Measurements from ENCODE around the gene CD209. TPM values are rescaled to one million over a fixed set of nuclear protein-coding genes. Genes with fewer than 3 reads are reported as not detected.
A peak's percentile ranks its signal among the peaks of the same experiment; 100 is the strongest.

Gene CD209
- total RNA-seq, 2 experiments from 2014 or later: not detected

DNA sequence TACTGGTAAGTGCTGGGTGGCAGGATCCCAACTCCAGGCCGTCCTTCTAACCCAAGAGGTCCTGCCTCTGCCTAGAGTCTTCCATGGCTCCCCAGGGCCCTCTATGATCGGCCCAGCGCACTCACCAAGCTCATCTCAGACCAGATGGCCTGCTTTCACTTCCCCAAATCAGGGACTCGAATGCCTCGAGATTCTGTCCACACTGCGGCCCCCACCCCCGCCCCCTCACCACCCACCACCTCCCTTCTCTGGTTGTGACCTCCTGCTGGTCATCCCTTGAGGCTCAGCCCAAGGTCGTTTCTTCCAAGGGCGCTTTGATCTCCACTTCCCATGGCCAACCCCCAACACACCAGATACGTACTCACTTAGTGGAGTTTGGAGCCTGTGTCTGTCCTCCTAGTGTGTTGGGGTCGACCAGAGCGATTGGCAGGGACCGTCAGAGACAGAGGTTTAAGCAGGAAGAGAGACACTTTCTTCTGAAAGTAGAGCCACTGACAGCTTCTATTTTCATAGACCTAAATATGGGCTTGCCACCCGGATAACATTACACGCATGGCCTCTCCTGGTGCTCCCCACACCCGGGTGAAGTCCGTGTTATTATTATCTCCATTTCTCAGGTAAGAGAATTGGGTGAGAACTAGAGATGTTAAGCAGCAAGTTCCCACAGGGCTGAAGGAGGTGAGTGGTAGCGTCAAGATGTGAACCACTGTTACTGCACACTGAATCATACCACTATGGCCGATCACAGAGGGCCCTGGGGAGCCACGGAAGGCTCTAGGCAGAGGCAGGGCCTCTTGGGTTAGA is 45.5 kb downstream of the CD209 start, which contains the start of gene FCER2:
TSS of gene FCER2 (minus strand) at position 478 of the 804 bp plus-strand sequence. CDS start 2,371 bp downstream, outside the sequence.
- TF ChIP-seq, protein P1, sequence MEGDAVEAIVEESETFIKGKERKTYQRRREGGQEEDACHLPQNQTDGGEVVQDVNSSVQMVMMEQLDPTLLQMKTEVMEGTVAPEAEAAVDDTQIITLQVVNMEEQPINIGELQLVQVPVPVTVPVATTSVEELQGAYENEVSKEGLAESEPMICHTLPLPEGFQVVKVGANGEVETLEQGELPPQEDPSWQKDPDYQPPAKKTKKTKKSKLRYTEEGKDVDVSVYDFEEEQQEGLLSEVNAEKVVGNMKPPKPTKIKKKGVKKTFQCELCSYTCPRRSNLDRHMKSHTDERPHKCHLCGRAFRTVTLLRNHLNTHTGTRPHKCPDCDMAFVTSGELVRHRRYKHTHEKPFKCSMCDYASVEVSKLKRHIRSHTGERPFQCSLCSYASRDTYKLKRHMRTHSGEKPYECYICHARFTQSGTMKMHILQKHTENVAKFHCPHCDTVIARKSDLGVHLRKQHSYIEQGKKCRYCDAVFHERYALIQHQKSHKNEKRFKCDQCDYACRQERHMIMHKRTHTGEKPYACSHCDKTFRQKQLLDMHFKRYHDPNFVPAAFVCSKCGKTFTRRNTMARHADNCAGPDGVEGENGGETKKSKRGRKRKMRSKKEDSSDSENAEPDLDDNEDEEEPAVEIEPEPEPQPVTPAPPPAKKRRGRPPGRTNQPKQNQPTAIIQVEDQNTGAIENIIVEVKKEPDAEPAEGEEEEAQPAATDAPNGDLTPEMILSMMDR (IDR thresholded peaks at IDR 0.05): no peak
- Mint-ChIP-seq H3K4me3 (no peak within 1 kb of the TSS), H3K9me3 (no peaks in the 10 kb centered on the region), H3K4me1 (ENCODE audit: low read depth) (peaks cover 41% of the 10 kb centered on the region), H3K27me3 (peaks cover 15% of the 10 kb centered on the region), H3K36me3 (ENCODE audit: low read depth) (no peaks in the 10 kb centered on the region), H3K27ac (peak within 1 kb of the TSS; percentile 57)
- intact Hi-C loops (cut with DNase I, micrococcal nuclease): no loop called here
- H3K36me3 ChIP-seq (ENCODE audit: insufficient read depth, low read length): no peaks in the 10 kb centered on the region
- H3K4me3 ChIP-seq (ENCODE audit: low read length): no peak within 1 kb of the TSS
- CTCF ChIA-PET: no interaction called here
- H3K27me3 ChIP-seq (ENCODE audit: control insufficient read depth in 1 of 2, insufficient read depth in 2 of 2, low read length in 2 of 2): peaks cover 0 to 8% of the 10 kb centered on the region in 2 experiments
- no peak within 1 kb of the TSS for H3K27ac ChIP-seq (ENCODE audit: low read depth in 1 of 2, low read length in 2 of 2)
- no peaks in the 10 kb centered on the region for H3K9me3 ChIP-seq (ENCODE audit: control insufficient read depth in 1 of 2, insufficient read depth in 1 of 2, low read length in 2 of 2)
- POLR2A ChIA-PET: no interaction called here
- peak in 1 of 14 experiments; percentile 30 for DNase-seq
- no peak for ATAC-seq (ENCODE audit: poor library complexity)
- H3K4me1 ChIP-seq (ENCODE audit: insufficient read depth, low read length): peaks cover 40% of the 10 kb centered on the region

DNA sequence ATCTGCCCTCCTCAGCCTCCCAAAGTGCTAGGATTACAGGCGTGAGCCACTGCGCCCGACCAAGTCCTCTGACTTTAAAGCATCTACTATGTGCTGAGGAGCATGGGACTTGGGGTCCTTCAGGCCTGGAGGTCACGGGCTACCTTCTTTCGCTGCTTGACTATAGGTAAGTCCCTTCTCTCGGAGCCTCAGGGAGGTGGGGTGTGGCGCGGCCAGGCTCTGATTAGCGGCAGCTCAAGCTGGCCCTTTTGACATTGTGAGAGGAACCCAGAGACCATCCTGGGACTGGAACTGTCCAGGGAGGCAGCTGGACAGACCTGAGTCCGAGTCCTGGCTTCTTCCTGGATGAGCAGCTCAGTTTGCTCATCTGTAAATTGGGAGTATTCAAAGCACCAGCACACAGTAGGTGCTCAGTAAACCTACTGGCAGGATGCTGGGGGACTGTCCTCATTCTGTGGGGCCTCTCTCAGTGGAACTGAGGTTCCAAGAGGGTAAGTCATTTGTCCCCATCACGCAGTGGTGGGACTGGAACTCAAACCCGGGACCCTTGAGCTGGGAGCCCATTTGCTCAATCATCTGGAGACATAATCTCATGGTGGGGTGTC is 46.2 kb downstream of the CD209 start:
- no peak overlapping the region for H3K27ac Mint-ChIP-seq
- Histone ChIP-seq H3K4me1 (ENCODE audit: insufficient read depth, low read length) (peaks cover 33% of the 10 kb centered on the region), H3K9me3 (ENCODE audit: control insufficient read depth in 1 of 2, insufficient read depth in 1 of 2, low read length in 2 of 2) (no peaks in the 10 kb centered on the region), H3K27me3 (ENCODE audit: control insufficient read depth in 1 of 2, insufficient read depth in 2 of 2, low read length in 2 of 2) (peaks cover 0 to 8% of the 10 kb centered on the region in 2 experiments), H3K27ac (ENCODE audit: low read depth in 1 of 2, low read length in 2 of 2) (no peak overlapping the region), H3K36me3 (ENCODE audit: insufficient read depth, low read length) (no peaks in the 10 kb centered on the region), H3K4me3 (ENCODE audit: low read length) (no peak overlapping the region)
- no peaks in the 10 kb centered on the region for H3K36me3 Mint-ChIP-seq (ENCODE audit: low read depth)
- H3K27me3 Mint-ChIP-seq: peaks cover 15% of the 10 kb centered on the region
- TF ChIP-seq, protein P1 (IDR thresholded peaks at IDR 0.05): no peak
- no peak overlapping the region for H3K4me3 Mint-ChIP-seq
- DNase-seq: no peak
- ChIA-PET CTCF (no interaction called here), POLR2A (no interaction called here)
- H3K4me1 Mint-ChIP-seq (ENCODE audit: low read depth): peaks cover 34% of the 10 kb centered on the region
- intact Hi-C loops (cut with DNase I, micrococcal nuclease): no loop called here
- H3K9me3 Mint-ChIP-seq: no peaks in the 10 kb centered on the region
- ATAC-seq (ENCODE audit: poor library complexity): no peak

DNA sequence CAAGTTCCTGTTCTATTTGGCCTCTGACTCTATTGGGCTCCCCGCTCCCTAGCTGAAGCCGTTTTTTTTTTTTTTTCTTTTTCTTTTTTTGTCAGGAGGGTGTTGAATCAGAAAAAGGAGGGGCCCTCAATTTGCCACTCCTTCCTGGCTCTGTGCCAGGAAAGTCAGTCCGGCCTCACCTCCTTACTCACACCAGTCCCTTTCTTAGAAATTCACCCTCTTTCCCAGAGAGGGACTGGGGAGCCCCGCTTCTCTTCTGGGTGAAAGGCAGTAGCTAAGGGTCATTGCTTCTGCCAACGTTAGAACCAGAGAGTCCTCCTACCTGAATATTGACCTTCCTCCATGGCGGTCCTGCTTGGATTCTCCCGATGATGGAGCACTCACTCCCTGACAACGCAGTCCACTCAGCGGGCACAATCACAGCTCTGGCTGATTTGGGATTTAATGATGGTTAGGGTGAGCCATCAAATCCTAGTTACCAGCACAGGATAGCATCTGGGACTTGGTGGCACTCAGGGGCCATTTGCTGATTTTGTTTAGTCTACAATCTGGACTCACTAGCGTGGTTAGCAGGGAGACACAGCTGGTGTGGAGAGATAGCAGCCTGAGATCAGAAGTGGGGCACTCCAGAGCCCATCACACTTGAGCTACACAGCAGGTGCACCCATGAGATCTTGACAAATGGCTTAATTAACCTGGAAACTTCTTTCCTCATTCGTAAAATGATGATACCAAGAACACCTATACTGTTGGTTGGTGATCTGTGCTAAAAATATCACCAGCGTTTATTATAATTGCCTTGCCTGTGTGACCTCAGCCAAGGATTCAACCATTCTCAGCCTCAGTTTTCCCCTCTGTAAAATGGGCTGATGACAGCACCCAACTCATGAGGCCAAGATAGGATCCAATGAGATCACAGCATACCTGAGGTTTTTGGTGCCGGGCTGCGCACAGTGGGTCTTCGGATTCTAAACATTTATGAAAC is 47.6 kb downstream of the CD209 start:
- intact Hi-C loops (cut with DNase I, micrococcal nuclease): no loop called here

More for the DNA sequence above, 47.6 kb downstream of the CD209 start:
- H3K4me1 ChIP-seq (ENCODE audit: insufficient read depth, low read length): peaks cover 19% of the 10 kb centered on the region
- no peaks in the 10 kb centered on the region for H3K9me3 ChIP-seq (ENCODE audit: control insufficient read depth in 1 of 2, insufficient read depth in 1 of 2, low read length in 2 of 2)
- no peaks in the 10 kb centered on the region for H3K36me3 ChIP-seq (ENCODE audit: insufficient read depth, low read length)
- no peak overlapping the region for H3K4me3 Mint-ChIP-seq
- H3K27me3 ChIP-seq (ENCODE audit: control insufficient read depth in 1 of 2, insufficient read depth in 2 of 2, low read length in 2 of 2): peaks cover 0 to 8% of the 10 kb centered on the region in 2 experiments
- CTCF ChIA-PET: interaction anchor here (1.2 kb wide), 1 partner anchor 19 kb away, joined by 4 read pairs; the partner anchor contains the start of gene TRAPPC5
- peaks cover 19% of the 10 kb centered on the region for H3K4me1 Mint-ChIP-seq (ENCODE audit: low read depth)
- TF ChIP-seq, protein P1 (IDR thresholded peaks at IDR 0.05): no peak
- H3K9me3 Mint-ChIP-seq: no peaks in the 10 kb centered on the region
- peak in 2 of 14 experiments; percentile 34 to 44 for DNase-seq
- ATAC-seq (ENCODE audit: poor library complexity): no peak
- H3K27ac Mint-ChIP-seq: no peak overlapping the region
- no peak overlapping the region for H3K27ac ChIP-seq (ENCODE audit: low read depth in 1 of 2, low read length in 2 of 2)
- H3K27me3 Mint-ChIP-seq: peaks cover 15% of the 10 kb centered on the region
- H3K4me3 ChIP-seq (ENCODE audit: low read length): no peak overlapping the region
- POLR2A ChIA-PET: no interaction called here
- no peaks in the 10 kb centered on the region for H3K36me3 Mint-ChIP-seq (ENCODE audit: low read depth)

Measured in CD4-positive, alpha-beta T cell (primary cell).